MM.1S (cell line): Measurements from ENCODE around the gene ACE.

Experiments
- DNase-seq: peaks from one replicate; pipeline ENCODE4 v3.0.0-alpha.2; 2015
- H2AFZ ChIP-seq: fragments of 300-600 bp; sonication (generic); 2 replicates; pipeline ENCODE4 v1.6.0; 2016; ENCODE audit warnings: antibody characterized with exemption, low read length
- H3F3A ChIP-seq: fragments of 300-600 bp; sonication (generic); 2 replicates; pipeline ENCODE4 v1.6.1; 2016; ENCODE audit warnings: mild to moderate bottlenecking, antibody characterized with exemption, low read length, moderate library complexity, mixed read lengths; ENCODE audit not compliant: insufficient read depth
- H3K27ac ChIP-seq: fragments of 300-600 bp; sonication (generic); 2 replicates; pipeline ENCODE4 v1.5.1; 2016; ENCODE audit warnings: mild to moderate bottlenecking, low read length
- H3K27me3 ChIP-seq: fragments of 300-600 bp; sonication (generic); replicated peaks from 2 replicates; pipeline ENCODE4 v1.6.0; 2016; ENCODE audit warnings: low read length; ENCODE audit not compliant: insufficient read depth
- H3K36me3 ChIP-seq: fragments of 300-600 bp; sonication (generic); replicated peaks from 2 replicates; pipeline ENCODE4 v1.6.1; 2016; ENCODE audit warnings: mild to moderate bottlenecking, low read length, mixed read lengths; ENCODE audit not compliant: insufficient read depth
- H3K4me1 ChIP-seq: fragments of 300-600 bp; sonication (generic); 2 replicates; pipeline ENCODE4 v1.6.1; 2016; ENCODE audit warnings: low read length, mixed read lengths
- H3K4me2 ChIP-seq: fragments of 300-600 bp; sonication (generic); 2 replicates; pipeline ENCODE4 v1.6.0; 2016; ENCODE audit warnings: low read depth, low read length
- H3K4me3 ChIP-seq: fragments of 300-600 bp; sonication (generic); 2 replicates; pipeline ENCODE4 v1.5.1; 2016; ENCODE audit warnings: low read length, mixed read lengths
- H3K79me2 ChIP-seq: fragments of 300-600 bp; sonication (generic); 2 replicates; pipeline ENCODE4 v1.6.1; 2016; ENCODE audit warnings: mixed run types, low read length, mixed read lengths
- H3K9ac ChIP-seq: fragments of 300-600 bp; sonication (generic); 2 replicates; pipeline ENCODE4 v1.6.1; 2016; ENCODE audit warnings: low read length, mixed read lengths
- H3K9me2 ChIP-seq: fragments of 300-600 bp; sonication (generic); replicated peaks from 2 replicates; pipeline ENCODE4 v1.6.1; 2016; ENCODE audit warnings: mild to moderate bottlenecking, low read length, mixed read lengths; ENCODE audit not compliant: insufficient read depth
- H3K9me3 ChIP-seq: fragments of 300-600 bp; sonication (generic); replicated peaks from 2 replicates; pipeline ENCODE4 v1.6.1; 2016; ENCODE audit warnings: mild to moderate bottlenecking, low read length, mixed read lengths; ENCODE audit not compliant: insufficient read depth
- H4K20me1 ChIP-seq: fragments of 300-600 bp; sonication (generic); 2 replicates; pipeline ENCODE4 v1.6.1; 2016; ENCODE audit warnings: mild to moderate bottlenecking, low read length, moderate library complexity, mixed read lengths; ENCODE audit not compliant: insufficient read depth
- CTCF ChIP-seq: fragments of 300-600 bp; sonication (generic); IDR thresholded peaks from 2 replicates; pipeline ENCODE4 v1.5.1; 2016; ENCODE audit warnings: antibody characterized with exemption, low read length, mixed read lengths
- EZH2 ChIP-seq: fragments of 300-600 bp; sonication (generic); optimal IDR thresholded peaks from 2 replicates; pipeline ENCODE3; 2017; ENCODE audit warnings: low read depth, mild to moderate bottlenecking, antibody characterized with exemption, low read length, mixed read lengths
- EZH2phosphoT487 ChIP-seq: fragments of 300-600 bp; sonication (generic); IDR thresholded peaks from 2 replicates; pipeline ENCODE4 v1.6.1; 2018; ENCODE audit warnings: antibody characterized with exemption, low read length

Gene ACE

GRCh38 chr17:63528183-63528582 lies 51.3 kb downstream of the ACE start:
- Histone ChIP-seq H4K20me1 (no peaks in the 10 kb centered on the region), H3K4me1 (no peaks in the 10 kb centered on the region), H3K27ac (no peak overlapping the region), H3K4me3 (no peak overlapping the region), H3K27me3 (peaks cover 32% of the 10 kb centered on the region), H3K4me2 (no peak overlapping the region), H3K9me3 (no peaks in the 10 kb centered on the region), H3K9ac (no peak overlapping the region), H3K79me2 (no peaks in the 10 kb centered on the region), H2AFZ (no peak overlapping the region), H3K9me2 (no peaks in the 10 kb centered on the region), H3F3A (no peaks in the 10 kb centered on the region), H3K36me3 (no peaks in the 10 kb centered on the region)
- DNase-seq, result no peak
- TF ChIP-seq CTCF (no peak), EZH2 (no peak), EZH2phosphoT487 (no peak)

- Histone ChIP-seq H3K27me3 (peaks cover 25% of the 10 kb centered on the region), H3K4me2 (no peak overlapping the region), H3K4me1 (no peaks in the 10 kb centered on the region), H3K27ac (no peak overlapping the region), H3K9me3 (no peaks in the 10 kb centered on the region), H2AFZ (no peak overlapping the region), H3K9ac (no peak overlapping the region), H3F3A (no peaks in the 10 kb centered on the region), H3K9me2 (no peaks in the 10 kb centered on the region), H4K20me1 (no peaks in the 10 kb centered on the region), H3K4me3 (no peak overlapping the region), H3K79me2 (no peaks in the 10 kb centered on the region), H3K36me3 (no peaks in the 10 kb centered on the region)
- no peak for DNase-seq
- no peak for TF ChIP-seq EZH2phosphoT487
- no peak for TF ChIP-seq CTCF
- TF ChIP-seq EZH2, result no peak
Observed at GRCh38 chr17:63529711-63530556, 53.1 kb downstream of the ACE start.

- Histone ChIP-seq H3K9ac (no peak overlapping the region), H3K4me1 (no peaks in the 10 kb centered on the region), H3K79me2 (no peaks in the 10 kb centered on the region), H3K27me3 (peaks cover 31% of the 10 kb centered on the region), H3K9me2 (no peaks in the 10 kb centered on the region), H3K4me3 (no peak overlapping the region), H3K4me2 (no peak overlapping the region), H2AFZ (no peak overlapping the region), H3K9me3 (no peaks in the 10 kb centered on the region), H3F3A (no peaks in the 10 kb centered on the region), H3K36me3 (no peaks in the 10 kb centered on the region), H3K27ac (no peak overlapping the region), H4K20me1 (no peaks in the 10 kb centered on the region)
- no peak for DNase-seq
- TF ChIP-seq CTCF (no peak), EZH2phosphoT487 (no peak), EZH2 (no peak)
Observed at GRCh38 chr17:63530557-63531021, 53.7 kb downstream of the ACE start.
